K562 (cell line): ENCODE measurements around the gene CTDNEP1. TPM values are rescaled to one million over a fixed set of nuclear protein-coding genes. Genes with fewer than 3 reads are reported as not detected.

Experiments used
- ASH1L ChIP-seq: fragments of 450-650 bp; IDR thresholded peaks from 2 replicates; pipeline ENCODE4 v1.6.1; 2018; ENCODE audit warnings: borderline replicate concordance, mild to moderate bottlenecking, low read depth; ENCODE audit not compliant: partially characterized antibody
- EGR1 ChIP-seq: fragments of 450-650 bp; conservative IDR thresholded peaks from 2 replicates; pipeline ENCODE4 v1.6.1; 2017; ENCODE audit warnings: mild to moderate bottlenecking
- FOXJ2 ChIP-seq: fragments of 200-800 bp; sonication (Bioruptor generic); IDR thresholded peaks from 2 replicates; pipeline ENCODE4 v1.6.1; 2016; ENCODE audit warnings: missing genetic modification characterization, missing compliant biosample characterization
- L3MBTL2 ChIP-seq: fragments of 450-650 bp; IDR thresholded peaks from 2 replicates; pipeline ENCODE4 v1.6.1; 2016; ENCODE audit warnings: mild to moderate bottlenecking, moderate library complexity
- MEIS2 ChIP-seq: fragments of 450-650 bp; IDR thresholded peaks from 2 replicates; pipeline ENCODE4 v1.6.1; 2014; ENCODE audit warnings: mild to moderate bottlenecking; ENCODE audit not compliant: partially characterized antibody
- MNT ChIP-seq, 2 experiments: fragments of 450-650 bp; conservative IDR thresholded peaks; 2 replicates each; pipeline ENCODE4 v1.6.1; 2017; ENCODE audit warnings: mild to moderate bottlenecking in 2 of 2, moderate library complexity in 2 of 2
- POLR2G ChIP-seq: fragments of 200-400 bp; formaldehyde crosslinking; IDR thresholded peaks from 2 replicates; pipeline ENCODE4 v1.6.1; 2017; ENCODE audit warnings: low read depth, mild to moderate bottlenecking, antibody characterized with exemption, low read length, moderate library complexity
- SPI1 ChIP-seq: IDR thresholded peaks from 2 replicates; pipeline ENCODE4 v1.6.1; 2011; ENCODE audit warnings: low read depth, low read length, control low read depth, borderline replicate concordance
- YY1 ChIP-seq, 3 experiments: IDR thresholded peaks; 2 replicates each; pipeline ENCODE4 v1.6.1; 2011; ENCODE audit warnings: low read length in 2 of 3, mild to moderate bottlenecking in 2 of 3, moderate library complexity in 2 of 3, borderline replicate concordance in 1 of 3, control low read depth in 1 of 3, low read depth in 1 of 3; ENCODE audit not compliant: insufficient read depth in 3 of 3, insufficient replicate concordance in 2 of 3, control insufficient read depth in 1 of 3, insufficient read length in 1 of 3; ENCODE audit errors: extremely low read depth in 1 of 3
- ZBTB2 ChIP-seq: fragments of 450-650 bp; IDR thresholded peaks from 2 replicates; pipeline ENCODE4 v1.6.1; 2016; ENCODE audit warnings: antibody characterized with exemption
- ZNF407 ChIP-seq: fragments of 450-650 bp; IDR thresholded peaks from 2 replicates; pipeline ENCODE4 v1.6.1; 2016; ENCODE audit warnings: low read depth
- ZNF57 ChIP-seq: fragments of 450-650 bp; formaldehyde crosslinking; IDR thresholded peaks from 2 replicates; pipeline ENCODE4 v1.4.0; 2020; ENCODE audit warnings: mild to moderate bottlenecking, moderate library complexity
- polyA plus RNA-seq, 8 experiments: library from polyadenylated mRNA; depleted of rRNA in 4 of 8; stranded (reverse) in 5 of 8; unstranded in 3 of 8; fragments of >200 nt; fragmentation: Nextera tagmentation in 2 of 8; fragmentation: Illumina TruSeq in 1 of 8; extraction: Ambion mirVana in 2 of 8; extraction: Trizol in 1 of 8; gene quantifications; 2 replicates each; pipeline versions ENCODE4 v1.2.1 to v1.2.3, GENCODE V29; 2011 to 2014; ENCODE audit warnings: inconsistent platforms in 1 of 8, missing spikeins in 1 of 8
- total RNA-seq, 7 experiments: library from RNA; depleted of rRNA in 6 of 7; stranded (reverse); fragments of >200 nt in 6 of 7; fragmentation: Illumina TruSeq in 2 of 7; extraction: Trizol in 2 of 7; gene quantifications; 2 replicates each; pipeline versions ENCODE4 v1.2.1 to v1.2.3, GENCODE V29; 2011 to 2021; ENCODE audit warnings: low replicate concordance in 1 of 7

The CTDNEP1 gene
- total and polyA plus RNA-seq, 9 of the 15 experiments (the other 6 are each of a cell fraction or from before 2014, with no cell fraction given), result 10.7 to 150 (median 28.5) TPM

DNA sequence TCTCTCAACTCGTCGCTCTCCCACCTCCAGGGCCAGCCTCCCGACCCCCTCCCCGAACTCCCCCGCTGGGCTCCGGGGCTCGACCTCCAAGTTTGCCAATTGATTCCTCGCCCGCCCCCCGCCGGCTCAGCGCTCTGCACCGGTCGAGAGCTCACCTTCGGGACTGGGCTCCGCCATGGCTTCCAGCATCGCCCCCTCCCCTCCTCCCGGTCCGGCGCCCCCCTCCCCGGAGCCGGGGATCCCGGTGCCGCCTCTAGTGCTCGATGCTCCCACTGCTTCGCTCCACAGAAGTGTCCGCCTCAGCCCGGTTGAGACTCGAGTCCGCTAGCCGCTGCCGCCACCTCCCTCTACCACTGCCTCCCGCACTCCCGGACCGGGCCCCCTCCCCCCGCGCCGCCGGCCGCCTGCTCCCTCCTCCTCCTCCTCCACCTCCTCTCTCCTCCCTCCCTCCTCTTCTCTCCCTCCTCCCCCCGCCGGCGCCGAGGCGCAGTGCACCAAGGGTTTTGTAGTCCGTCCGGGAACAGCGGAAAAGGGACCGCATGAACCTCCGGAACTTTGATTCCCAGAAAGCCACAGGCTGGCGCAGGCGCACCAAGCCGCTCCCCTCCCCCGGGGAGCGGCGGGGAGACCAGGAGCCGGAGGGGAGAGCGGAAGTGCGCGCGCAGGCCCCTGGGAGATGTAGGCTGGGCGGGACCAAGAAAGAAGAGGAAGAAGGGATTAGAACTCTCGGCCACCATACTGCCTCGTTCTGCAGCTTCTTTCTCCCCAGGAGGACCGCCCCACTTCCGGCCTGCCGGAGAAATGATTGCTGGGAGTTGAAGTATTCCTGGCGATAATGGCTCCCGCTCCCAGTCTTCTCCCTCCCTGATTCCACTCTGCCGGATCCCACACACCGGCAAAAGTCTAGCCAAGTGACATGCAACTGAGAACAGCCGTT, 12.2 kb downstream of the CTDNEP1 start, which contains the start of gene PHF23 (continued):
- TF ChIP-seq MNT (conservative IDR thresholded peaks at IDR 0.05), result peak; percentile 66 to 80
- TF ChIP-seq ZNF57 (CRISPR knock-in tag), result no peak
- peak; percentile 51 for TF ChIP-seq ASH1L
- TF ChIP-seq FOXJ2 (tag), result 0 out of 2 replicates have a peak, but pooled peaks have one; percentile 30
- TF ChIP-seq MEIS2, result peak; percentile 78
- TF ChIP-seq YY1 (IDR thresholded peaks at IDR 0.05; ENCODE audit: borderline replicate concordance in 1 of 3, control insufficient read depth in 1 of 3, extremely low read depth in 1 of 3, insufficient read depth in 3 of 3, insufficient read length in 1 of 3, insufficient replicate concordance in 2 of 3, low read depth in 1 of 3, low read length in 2 of 3), result peak; percentile 20 to 88 (median 82)
- peak; percentile 50; the same call in 1 of the 2 replicates for TF ChIP-seq L3MBTL2
- TF ChIP-seq ZBTB2, result peak; percentile 94
- TF ChIP-seq ZNF407, result peak; percentile 95
- peak; percentile 80 for TF ChIP-seq POLR2G
- peak; percentile 85 for TF ChIP-seq SPI1
- peak; percentile 71 for TF ChIP-seq EGR1
